GM10248 (cell line): Measurements from ENCODE around the gene WDR70.
"Not testable (repeated sequence)": the region's sequence is repeated elsewhere in the genome, so short reads cannot be mapped to it uniquely, and the experiment has no call there.

Experiments
- CTCF ChIA-PET: fragments of 300-600 bp; sonication (Branson Sonifier 250); formaldehyde crosslinking; extraction: SDS; loops from one replicate; lab custom pipeline; 2021; ENCODE audit warnings: antibody characterized with exemption; lab: Yijun Ruan, JAX
- POLR2A ChIA-PET: fragments of 350-650 bp; sonication (Branson Sonifier 250); formaldehyde crosslinking; extraction: SDS; loops from one replicate; lab custom pipeline; 2020; ENCODE audit warnings: antibody characterized with exemption; lab: Yijun Ruan, JAX
- DNase-seq: peaks from one replicate; pipeline ENCODE4 v3.0.0; 2012; ENCODE audit errors: extremely low spot score
- TF ChIP-seq, protein P1 (sequence below): IDR thresholded peaks from 2 replicates; pipeline ENCODE4 v1.5.1; 2012; ENCODE audit warnings: mild to moderate bottlenecking, low read depth; ENCODE audit errors: extremely low read depth, missing control alignments, control extremely low read depth

WDR70 gene

DNA sequence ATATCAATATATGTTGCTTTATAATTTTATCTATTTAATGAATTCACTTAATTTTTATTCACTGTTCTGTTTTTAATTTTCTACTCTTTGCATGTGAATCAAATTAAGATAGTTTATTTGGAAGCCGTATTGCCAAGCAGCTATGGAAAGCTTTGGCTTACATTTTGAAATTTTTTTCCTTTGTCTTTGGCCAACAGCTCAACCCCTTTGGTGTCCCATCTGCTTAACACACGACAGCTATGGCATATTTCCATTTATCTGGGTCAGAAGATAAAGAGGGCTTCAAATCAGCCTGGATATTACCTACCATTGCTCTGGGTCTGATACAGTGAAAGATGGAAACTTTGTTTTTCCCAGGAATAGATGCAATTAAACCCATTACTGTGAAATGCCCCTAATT is 201.0 kb downstream of the WDR70 start:
- CTCF ChIA-PET = no interaction called here
- DNase-seq = no peak
- POLR2A ChIA-PET = no interaction called here

DNA sequence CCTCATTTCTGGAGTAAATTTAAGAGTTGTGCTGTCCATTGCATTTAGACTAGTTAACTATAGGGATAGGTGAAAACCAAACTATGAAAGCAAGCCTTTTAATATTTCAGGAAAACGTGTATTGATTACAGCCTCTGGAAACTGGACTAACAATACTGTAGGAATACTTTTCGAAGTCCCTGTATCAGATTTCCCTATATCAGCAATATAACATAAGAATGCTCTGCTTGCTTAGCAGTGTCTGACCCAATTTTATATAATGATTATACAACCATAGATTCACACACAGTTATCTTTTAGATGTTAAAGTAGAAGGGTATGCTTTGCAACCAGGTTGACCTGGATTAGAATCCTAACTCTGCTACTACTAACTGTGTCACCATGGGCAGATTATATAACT is 203.1 kb downstream of the WDR70 start:
- TF ChIP-seq, protein P1, sequence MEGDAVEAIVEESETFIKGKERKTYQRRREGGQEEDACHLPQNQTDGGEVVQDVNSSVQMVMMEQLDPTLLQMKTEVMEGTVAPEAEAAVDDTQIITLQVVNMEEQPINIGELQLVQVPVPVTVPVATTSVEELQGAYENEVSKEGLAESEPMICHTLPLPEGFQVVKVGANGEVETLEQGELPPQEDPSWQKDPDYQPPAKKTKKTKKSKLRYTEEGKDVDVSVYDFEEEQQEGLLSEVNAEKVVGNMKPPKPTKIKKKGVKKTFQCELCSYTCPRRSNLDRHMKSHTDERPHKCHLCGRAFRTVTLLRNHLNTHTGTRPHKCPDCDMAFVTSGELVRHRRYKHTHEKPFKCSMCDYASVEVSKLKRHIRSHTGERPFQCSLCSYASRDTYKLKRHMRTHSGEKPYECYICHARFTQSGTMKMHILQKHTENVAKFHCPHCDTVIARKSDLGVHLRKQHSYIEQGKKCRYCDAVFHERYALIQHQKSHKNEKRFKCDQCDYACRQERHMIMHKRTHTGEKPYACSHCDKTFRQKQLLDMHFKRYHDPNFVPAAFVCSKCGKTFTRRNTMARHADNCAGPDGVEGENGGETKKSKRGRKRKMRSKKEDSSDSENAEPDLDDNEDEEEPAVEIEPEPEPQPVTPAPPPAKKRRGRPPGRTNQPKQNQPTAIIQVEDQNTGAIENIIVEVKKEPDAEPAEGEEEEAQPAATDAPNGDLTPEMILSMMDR = no peak
- CTCF ChIA-PET = interaction anchor here (1.3 kb wide), 1 partner anchor 26 kb away, joined by 3 read pairs; no protein-coding TSS in a partner anchor

More for the DNA sequence above, 201.0 kb downstream of the WDR70 start:
- TF ChIP-seq, protein P1 = no peak

DNA sequence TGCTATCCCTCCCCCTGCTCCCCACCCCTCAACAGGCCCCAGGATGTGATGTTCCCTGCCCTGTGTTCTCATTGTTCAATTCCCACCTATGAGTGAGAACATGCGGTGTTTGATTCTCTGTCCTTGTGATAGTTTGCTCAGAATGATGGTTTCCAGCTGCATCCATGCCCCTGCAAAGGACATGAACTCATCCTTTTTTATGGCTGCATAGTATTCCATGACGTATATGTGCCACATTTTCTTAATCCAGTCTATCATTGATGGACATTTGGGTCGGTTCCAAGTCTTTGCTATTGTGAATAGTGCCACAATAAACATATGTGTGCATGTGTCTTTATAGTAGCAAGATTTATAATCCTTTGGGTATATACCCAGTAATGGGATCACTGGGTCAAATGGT is 214.2 kb downstream of the WDR70 start:
- CTCF ChIA-PET, DNase-seq, POLR2A ChIA-PET: not testable (repeated sequence)

More for the DNA sequence above, 203.1 kb downstream of the WDR70 start:
- POLR2A ChIA-PET = no interaction called here
- DNase-seq = no peak

DNA sequence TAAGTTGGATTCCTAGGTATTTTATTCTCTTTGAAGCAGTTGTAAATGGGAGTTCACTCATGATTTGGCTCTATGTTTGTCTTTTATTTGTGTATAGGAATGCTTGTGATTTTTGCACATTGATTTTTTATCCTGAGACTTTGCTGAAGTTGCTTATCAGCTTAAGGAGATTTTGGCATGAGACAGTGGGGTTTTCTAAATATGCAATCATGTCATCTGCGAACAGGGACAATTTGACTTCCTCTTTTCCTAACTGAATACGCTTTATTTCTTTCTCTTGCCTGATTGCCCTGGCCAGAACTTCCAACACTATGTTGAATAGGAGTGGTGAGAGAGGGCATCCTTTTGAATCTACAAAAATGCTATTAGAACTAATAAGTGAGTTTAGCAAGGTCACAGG is 215.7 kb downstream of the WDR70 start:
- CTCF ChIA-PET = not testable (repeated sequence)

DNA sequence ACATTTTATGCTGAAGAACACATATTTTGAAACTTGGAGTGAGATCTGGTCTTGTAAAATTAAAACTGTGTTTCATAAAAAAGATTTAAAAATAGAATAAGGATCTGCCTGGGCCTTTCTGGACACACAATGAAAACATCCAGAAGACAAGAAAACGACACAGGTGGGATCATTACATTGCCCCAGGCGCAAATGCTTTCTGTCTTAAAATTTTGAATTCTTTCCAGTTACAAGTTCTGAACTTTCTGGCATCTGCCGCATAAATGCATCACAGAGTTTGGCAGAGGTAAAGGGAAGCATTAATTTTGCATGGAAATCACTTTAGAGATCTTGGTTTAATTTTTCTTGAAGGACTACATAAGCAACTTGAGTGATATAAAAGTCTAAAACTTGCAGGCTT is 219.6 kb downstream of the WDR70 start:
- TF ChIP-seq, protein P1 = no peak
- ChIA-PET POLR2A (no interaction called here), CTCF (no interaction called here)
- no peak for DNase-seq

More for the DNA sequence above, 215.7 kb downstream of the WDR70 start:
- DNase-seq, POLR2A ChIA-PET: not testable (repeated sequence)

DNA sequence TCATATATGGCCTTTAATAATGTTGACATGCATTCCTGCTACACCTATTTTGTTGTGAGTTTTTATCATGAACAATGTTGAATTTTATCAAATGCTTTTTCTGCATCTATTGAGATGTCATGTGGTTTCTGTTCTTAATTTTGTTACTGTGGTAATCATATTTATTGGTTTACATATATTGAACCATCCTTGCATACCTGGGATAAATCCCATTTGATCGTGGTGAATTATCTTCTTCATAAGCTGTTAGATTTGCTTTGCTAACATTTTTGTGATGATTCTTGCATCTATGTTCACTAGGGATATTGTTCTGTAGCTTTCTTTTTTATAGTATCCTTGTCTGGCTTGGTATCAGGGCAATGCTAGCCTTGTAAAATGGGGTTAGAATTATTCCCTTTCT is 222.0 kb downstream of the WDR70 start:
- TF ChIP-seq, protein P1 = no peak
- DNase-seq = no peak
- POLR2A ChIA-PET = no interaction called here
- CTCF ChIA-PET = no interaction called here

DNA sequence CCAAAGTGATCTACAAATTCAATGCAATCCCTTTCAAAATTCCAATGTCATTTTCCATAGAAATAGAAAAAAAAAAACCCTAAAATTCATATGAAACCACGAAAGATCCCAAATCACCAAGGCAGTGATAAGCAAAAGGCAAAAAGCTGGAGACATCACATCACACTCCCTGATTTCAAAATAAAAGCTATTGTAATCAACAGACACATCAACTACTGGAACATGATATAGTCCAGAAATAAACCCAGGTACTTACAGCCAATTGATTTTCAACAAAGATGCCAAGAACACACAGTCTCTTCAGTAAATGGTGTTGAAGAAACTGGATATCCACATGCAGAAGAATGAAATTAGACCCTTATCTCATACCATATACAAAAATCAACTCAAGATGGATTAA is 224.0 kb downstream of the WDR70 start:
- ChIA-PET CTCF (no interaction called here), POLR2A (no interaction called here)
- TF ChIP-seq, protein P1 = no peak
- no peak for DNase-seq

DNA sequence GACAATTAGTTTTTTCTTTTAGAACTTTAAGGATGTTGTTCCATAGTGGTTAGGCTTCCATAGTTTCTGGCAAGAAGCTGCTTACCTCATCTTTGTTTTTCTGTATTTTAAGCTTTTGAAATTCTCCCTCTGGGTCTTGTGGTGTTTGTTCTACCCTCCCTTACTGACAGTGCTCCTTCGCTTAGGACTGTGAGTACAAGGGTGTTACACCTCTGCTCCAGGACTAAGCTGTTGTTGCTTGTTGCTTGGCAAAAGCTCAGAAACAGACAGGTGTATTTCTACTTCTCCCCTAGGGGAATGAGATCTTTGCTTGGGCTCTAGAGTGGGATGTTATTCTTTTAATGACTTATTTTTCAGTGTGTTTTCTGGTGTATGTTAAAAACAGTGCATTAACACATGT is 225.2 kb downstream of the WDR70 start:
- TF ChIP-seq, protein P1 = no peak

More for the DNA sequence above, 225.2 kb downstream of the WDR70 start:
- ChIA-PET POLR2A (no interaction called here), CTCF (no interaction called here)
- DNase-seq = no peak
